Central memory CD4-positive, alpha-beta T cell (primary cell): Measurements from ENCODE around the gene DGKE.

Experiments used
- DNase-seq: peaks from one replicate; pipeline ENCODE4 v3.0.0; 2022

The DGKE gene

DNA sequence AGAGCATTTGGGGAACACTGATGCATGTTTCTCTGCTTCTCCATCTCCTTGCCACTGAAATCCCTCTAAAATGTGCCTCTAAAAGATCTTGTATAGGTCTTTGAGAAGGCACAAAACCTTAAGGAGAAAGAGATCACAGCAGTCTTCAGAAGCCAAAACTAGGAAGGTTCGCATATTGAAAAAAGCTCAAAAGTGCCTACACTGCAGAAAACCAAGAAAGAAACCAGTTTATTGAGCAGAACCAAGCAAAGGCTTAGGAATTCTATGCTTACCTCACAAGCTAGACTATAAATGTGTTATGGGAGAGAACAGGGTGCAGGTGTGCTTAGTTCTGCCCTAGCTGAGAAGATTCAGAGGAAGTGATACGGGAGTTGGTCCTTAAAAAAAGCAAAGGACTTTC lies 16.6 kb downstream of the DGKE start:
- DNase-seq: no peak

- no peak for DNase-seq
These were observed 17.1 kb downstream of the DGKE start for GRCh38 chr17:56851008-56851407.

DNA sequence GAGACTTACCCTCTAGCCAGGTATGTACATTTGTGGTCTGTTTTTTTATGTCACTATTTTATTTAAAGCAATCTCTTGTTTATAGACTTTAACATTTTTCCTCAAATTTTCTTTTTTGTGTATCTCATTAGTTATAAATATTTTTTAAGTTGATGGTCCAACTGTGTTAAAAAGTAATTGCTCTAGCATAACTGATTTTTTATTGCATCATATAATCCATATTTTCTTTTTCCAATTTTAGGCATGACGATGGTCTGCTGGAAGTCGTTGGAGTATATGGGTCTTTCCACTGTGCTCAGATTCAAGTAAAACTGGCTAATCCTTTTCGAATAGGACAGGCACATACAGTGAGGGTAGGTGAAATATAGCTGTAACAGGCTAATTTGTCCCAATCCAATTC lies 27.9 kb downstream of the DGKE start:
- no peak for DNase-seq

DNA sequence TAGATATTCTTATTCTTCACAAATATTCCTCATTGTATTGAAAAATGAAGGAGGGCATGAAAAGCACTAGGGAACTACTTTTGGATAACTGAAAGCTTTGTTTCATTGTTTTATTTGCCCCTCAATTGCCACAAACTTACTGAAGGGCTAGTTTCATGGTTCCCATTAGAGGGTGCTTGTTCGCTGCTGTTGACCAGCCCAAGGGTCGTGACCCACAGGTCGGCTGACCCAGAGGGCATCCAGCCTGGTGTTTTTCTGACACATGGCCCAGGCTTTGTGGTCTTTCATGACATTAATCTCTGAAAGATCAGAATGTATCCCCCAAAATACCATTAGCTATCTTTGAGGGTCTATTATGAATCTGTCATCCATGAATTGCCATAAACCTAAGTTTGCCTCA lies 30.0 kb downstream of the DGKE start:
- DNase-seq: no peak

DNA sequence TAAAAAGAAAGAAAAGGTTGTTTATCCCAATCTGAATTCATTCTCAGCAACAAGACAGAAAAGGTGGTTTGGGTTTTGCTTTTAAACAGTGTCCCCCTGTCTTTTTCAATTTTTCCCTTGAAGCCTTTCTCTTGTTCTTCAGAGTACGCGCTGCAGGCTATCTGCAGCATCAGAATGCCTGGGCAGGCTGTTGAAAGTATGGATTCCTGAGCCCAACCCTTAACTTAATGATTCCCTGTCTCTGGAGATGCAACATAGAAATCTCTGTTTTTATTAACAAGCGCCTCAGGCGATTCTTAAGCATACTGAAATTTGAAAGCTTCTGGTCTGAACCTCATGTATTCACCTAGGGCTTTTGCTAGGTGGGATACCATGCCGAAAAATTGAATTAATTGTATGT lies 32.1 kb downstream of the DGKE start:
- DNase-seq: no peak

DNA sequence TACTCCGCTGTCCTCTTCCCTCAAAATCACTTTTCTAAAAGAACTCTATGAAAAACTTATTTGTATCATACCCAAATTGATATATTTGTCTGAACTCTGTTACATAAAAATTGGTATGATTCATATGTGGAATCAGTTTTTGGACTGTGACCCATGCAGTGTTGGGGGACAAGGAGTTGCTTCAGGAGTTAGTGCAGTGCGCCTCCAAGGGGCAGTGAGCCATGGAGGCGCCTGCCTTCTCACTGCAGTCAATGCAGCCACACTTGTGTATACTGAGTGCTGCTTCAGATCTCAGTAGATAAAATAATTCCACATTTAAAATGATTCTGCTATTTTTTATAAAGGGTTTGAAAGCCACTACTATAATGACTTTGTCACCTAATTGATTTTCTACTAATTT lies 32.5 kb downstream of the DGKE start:
- no peak for DNase-seq

- no peak for DNase-seq
These were observed 34.0 kb downstream of the DGKE start for GRCh38 chr17:56867948-56868376.

- DNase-seq: no peak
These were observed 34.8 kb downstream of the DGKE start for GRCh38 chr17:56868716-56869115.

- no peak for DNase-seq
These were observed 36.2 kb downstream of the DGKE start for GRCh38 chr17:56870081-56870651.

DNA sequence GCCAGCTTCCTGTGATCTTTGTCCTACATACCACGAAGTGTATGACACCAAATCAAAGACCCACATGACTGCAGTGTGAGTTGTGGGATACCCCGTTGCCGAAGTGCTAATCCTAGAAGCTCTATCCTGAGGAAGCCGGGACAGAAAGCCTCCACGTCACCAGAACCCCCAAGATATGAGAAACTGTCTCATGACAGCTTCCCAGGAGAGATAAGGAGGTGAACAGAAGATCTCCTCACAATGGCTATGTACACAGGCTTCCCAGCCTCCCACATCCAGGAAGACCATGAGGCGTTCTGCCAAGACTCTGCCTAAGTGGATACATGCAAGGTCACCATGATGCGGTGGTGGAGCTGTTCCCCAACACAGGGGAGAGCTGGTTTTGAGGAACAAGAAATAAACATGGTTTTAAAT lies 42.8 kb downstream of the DGKE start:
- no peak for DNase-seq

DNA sequence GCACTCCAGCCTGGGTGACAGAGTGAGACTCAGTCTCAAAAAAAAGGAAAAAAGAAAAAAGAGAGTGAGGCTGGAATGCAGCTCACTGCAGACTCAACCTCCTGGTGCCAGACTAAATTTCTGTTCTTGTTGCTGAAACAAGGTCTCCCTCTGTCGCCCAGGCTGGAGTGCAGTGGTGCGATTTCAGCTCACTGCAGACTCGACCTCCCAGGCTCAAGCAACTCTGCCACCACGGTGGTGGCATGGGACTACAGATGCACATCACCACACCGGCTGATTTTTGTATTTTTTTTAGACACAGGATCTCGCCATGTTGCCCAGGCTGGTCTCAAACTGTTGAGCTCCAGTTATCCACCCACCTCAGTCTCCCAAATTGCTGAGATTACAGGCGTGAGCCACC lies 45.3 kb downstream of the DGKE start:
- no peak for DNase-seq

DNA sequence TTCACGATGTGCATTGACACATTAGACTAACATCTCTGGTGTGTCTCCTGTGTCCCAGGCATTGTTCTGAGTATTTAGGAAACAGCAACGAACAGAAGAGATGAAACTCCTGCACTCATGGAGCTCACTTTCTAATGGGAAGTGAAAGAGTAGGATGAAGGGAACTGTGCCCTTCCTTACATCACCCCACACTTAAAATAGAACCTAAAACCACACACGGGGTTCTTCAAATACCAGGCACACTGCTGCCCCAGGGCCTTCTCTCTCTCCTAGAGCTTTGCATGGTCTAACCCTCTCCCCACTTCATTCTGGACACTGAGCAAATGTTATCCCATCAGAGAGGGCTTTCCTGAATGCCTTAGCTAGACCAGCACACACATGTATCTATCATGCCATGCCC lies 46.2 kb downstream of the DGKE start:
- no peak for DNase-seq

GRCh38 chr17:56880571-56880970 lies 46.6 kb downstream of the DGKE start:
- no peak for DNase-seq

GRCh38 chr17:56881685-56882295 lies 47.8 kb downstream of the DGKE start:
- DNase-seq: no peak

GRCh38 chr17:56883616-56884015 lies 49.7 kb downstream of the DGKE start:
- no peak for DNase-seq

GRCh38 chr17:56884483-56885311 lies 50.7 kb downstream of the DGKE start:
- DNase-seq: no peak

GRCh38 chr17:56885312-56885657 lies 51.3 kb downstream of the DGKE start:
- DNase-seq: no peak

DNA sequence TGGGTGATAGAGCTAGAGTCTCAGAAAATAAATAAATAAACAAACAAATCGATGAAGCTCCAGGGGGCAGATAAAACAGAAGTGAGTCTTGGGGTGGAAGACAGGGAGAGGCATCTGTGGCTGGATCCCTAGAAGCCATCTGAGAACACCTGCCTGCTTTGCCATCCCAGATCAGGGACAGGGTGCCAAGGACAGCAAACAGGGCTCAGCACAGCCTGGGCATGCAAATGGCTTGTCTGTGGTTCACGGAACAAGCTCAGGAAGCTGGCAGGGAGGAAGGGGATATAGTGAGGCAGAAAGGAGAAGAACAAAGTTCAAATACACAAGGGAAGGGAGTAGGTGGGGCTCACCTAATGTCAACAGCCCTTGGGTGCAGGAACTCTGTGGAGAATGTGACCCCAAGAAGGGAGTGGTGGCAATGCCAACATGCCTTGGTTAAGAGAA lies 52.4 kb downstream of the DGKE start:
- DNase-seq: no peak

- DNase-seq: no peak
These were observed 53.2 kb downstream of the DGKE start for GRCh38 chr17:56887105-56887504.

GRCh38 chr17:56887552-56888467 lies 53.9 kb downstream of the DGKE start:
- no peak for DNase-seq

GRCh38 chr17:56890390-56890789 lies 56.4 kb downstream of the DGKE start:
- no peak for DNase-seq

GRCh38 chr17:56890906-56891674 lies 57.1 kb downstream of the DGKE start:
- no peak for DNase-seq
